Calu3 (cell line): Measurements from ENCODE around the gene RAD51B. TPM values are rescaled to one million over a fixed set of nuclear protein-coding genes. Genes with fewer than 3 reads are reported as not detected.

Experiments used
- BruUV-seq: library from RNA; stranded (reverse); fragments of 400-500 nt; replicated peaks from 2 replicates; lab custom pipeline; 2021; lab: Mats Ljungman, UMichigan
- CTCF ChIA-PET: fragments of 300-600 bp; sonication (Branson Sonifier 250); formaldehyde crosslinking; loops from one replicate; lab custom pipeline; 2022; ENCODE audit warnings: antibody characterized with exemption; lab: Charles Lee
- DNase-seq: peaks from one replicate; pipeline ENCODE4 v3.0.0; 2022
- H3K27ac Mint-ChIP-seq: one replicate; pipeline ENCODE4 v1.8.0; 2022; ENCODE audit warnings: mixed read lengths; ENCODE audit not compliant: unreplicated experiment
- H3K27me3 Mint-ChIP-seq: one replicate; pipeline ENCODE4 v1.8.0; 2022; ENCODE audit warnings: mixed read lengths; ENCODE audit not compliant: unreplicated experiment
- H3K36me3 Mint-ChIP-seq: one replicate; pipeline ENCODE4 v1.8.0; 2022; ENCODE audit warnings: mild to moderate bottlenecking, moderate library complexity, mixed read lengths; ENCODE audit not compliant: insufficient read depth, unreplicated experiment
- H3K4me1 Mint-ChIP-seq: one replicate; pipeline ENCODE4 v1.8.0; 2022; ENCODE audit warnings: mild to moderate bottlenecking, low read depth, mixed read lengths; ENCODE audit not compliant: unreplicated experiment
- H3K4me3 Mint-ChIP-seq: one replicate; pipeline ENCODE4 v1.8.0; 2022; ENCODE audit warnings: mild to moderate bottlenecking, low read depth, moderate library complexity, mixed read lengths; ENCODE audit not compliant: unreplicated experiment
- H3K9me3 Mint-ChIP-seq: one replicate; pipeline ENCODE4 v1.8.0; 2022; ENCODE audit warnings: low read depth, mixed read lengths; ENCODE audit not compliant: unreplicated experiment
- CTCF ChIP-seq: fragments of 200-600 bp; IDR thresholded peaks from one replicate; pipeline ENCODE4 v1.8.0; 2022; ENCODE audit warnings: antibody characterized with exemption; ENCODE audit not compliant: unreplicated experiment
- intact Hi-C: fragments of 100-400 bp; cut with micrococcal nuclease; formaldehyde crosslinking; loops from one replicate; pipeline ENCODE4 v1.10.0; 2022; ENCODE audit not compliant: unreplicated experiment
- total RNA-seq: library from RNA; stranded (reverse); gene quantifications from 2 replicates; pipeline ENCODE4 v1.2.3, GENCODE V29; 2022

Gene RAD51B
- total RNA-seq, 1 experiment from 2014 or later: 24.7 TPM

DNA sequence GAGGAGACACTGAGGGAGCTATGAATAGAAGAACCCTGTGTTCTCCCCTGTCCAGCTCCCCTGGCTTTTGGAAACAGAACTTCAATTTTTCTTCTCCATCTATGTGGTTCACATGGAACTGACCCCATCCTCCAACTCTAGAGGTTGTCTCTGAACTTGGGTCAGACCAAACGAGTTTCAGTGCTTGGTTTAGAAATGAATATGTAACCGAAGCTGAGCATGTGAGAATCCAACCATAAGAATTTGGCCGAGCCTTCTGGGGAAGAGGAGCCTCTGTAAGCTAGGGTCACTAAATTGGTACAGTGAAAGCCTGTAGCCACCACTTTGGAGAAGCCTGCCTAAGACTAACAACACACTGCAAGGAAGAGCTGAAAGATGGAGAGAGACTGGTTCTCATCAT, 508.9 kb downstream of the RAD51B start:
- H3K27me3 Mint-ChIP-seq: no peaks in the 10 kb centered on the region
- TF ChIP-seq CTCF: no peak
- intact Hi-C loops: no loop called here
- no peaks in the 10 kb centered on the region for H3K9me3 Mint-ChIP-seq
- DNase-seq: no peak
- H3K27ac Mint-ChIP-seq: no peak overlapping the region
- no peaks in the 10 kb centered on the region for H3K36me3 Mint-ChIP-seq
- H3K4me1 Mint-ChIP-seq: no peaks in the 10 kb centered on the region
- H3K4me3 Mint-ChIP-seq: no peak overlapping the region
- BruUV-seq: no TSS peak
- CTCF ChIA-PET: no interaction called here

- BruUV-seq: no TSS peak
- CTCF ChIA-PET: no interaction called here
- no peak overlapping the region for H3K27ac Mint-ChIP-seq
- TF ChIP-seq CTCF: no peak
- H3K4me3 Mint-ChIP-seq: no peak overlapping the region
- H3K9me3 Mint-ChIP-seq: no peaks in the 10 kb centered on the region
- no peaks in the 10 kb centered on the region for H3K27me3 Mint-ChIP-seq
- intact Hi-C loops: no loop called here
- no peaks in the 10 kb centered on the region for H3K36me3 Mint-ChIP-seq
- DNase-seq: no peak
- H3K4me1 Mint-ChIP-seq: no peaks in the 10 kb centered on the region
These were observed 511.8 kb downstream of the RAD51B start for GRCh38 chr14:68331426-68331825.

DNA sequence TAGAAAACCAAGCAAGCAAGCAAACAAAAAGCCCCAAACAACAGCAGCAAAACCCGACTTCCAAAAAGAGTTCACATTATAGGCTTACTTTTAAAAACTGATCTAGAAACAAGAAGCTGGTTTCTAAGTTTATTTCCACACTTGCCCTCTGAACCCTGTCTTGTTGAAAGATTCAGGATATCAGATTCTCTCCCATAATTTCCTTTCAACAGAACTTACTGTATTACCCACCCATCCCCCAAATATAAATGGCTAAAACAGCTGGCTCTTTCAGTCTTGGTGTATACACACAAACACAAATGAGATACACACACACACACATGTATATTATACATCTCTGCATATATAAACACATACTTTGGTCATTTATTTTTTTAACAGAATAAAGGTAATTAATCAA, 512.4 kb downstream of the RAD51B start:
- Mint-ChIP-seq H3K4me3 (no peak overlapping the region), H3K9me3 (no peaks in the 10 kb centered on the region), H3K27ac (no peak overlapping the region), H3K27me3 (no peaks in the 10 kb centered on the region), H3K4me1 (no peaks in the 10 kb centered on the region), H3K36me3 (no peaks in the 10 kb centered on the region)
- BruUV-seq: no TSS peak
- intact Hi-C loops: no loop called here
- no peak for TF ChIP-seq CTCF
- DNase-seq: no peak
- CTCF ChIA-PET: no interaction called here

DNA sequence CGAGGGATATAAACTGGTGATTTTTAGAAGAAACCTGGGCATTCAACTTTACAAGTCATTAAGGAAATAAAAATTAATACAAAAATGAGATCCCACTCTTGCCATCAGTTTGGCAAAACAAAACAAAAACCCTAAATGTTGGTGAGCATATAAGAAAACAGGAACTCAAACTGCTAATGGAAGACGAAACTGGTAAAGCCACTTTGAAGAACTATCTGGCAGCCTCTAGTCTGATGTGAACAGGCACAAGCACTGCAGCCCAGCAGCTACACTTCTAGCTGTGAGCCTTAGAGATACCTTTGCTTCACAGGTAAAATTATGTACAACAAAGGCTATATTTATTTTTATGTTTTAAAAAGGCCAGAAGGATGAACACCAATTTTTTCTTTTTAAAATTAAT, 513.7 kb downstream of the RAD51B start:
- BruUV-seq: no TSS peak
- CTCF ChIA-PET: no interaction called here
- intact Hi-C loops: no loop called here
- no peak overlapping the region for H3K27ac Mint-ChIP-seq
- no peaks in the 10 kb centered on the region for H3K9me3 Mint-ChIP-seq
- no peak for DNase-seq
- no peaks in the 10 kb centered on the region for H3K27me3 Mint-ChIP-seq
- H3K4me3 Mint-ChIP-seq: no peak overlapping the region
- no peak for TF ChIP-seq CTCF
- no peaks in the 10 kb centered on the region for H3K36me3 Mint-ChIP-seq
- H3K4me1 Mint-ChIP-seq: no peaks in the 10 kb centered on the region
